Activated CD4-positive, alpha-beta T cell treated with anti-CD3 and anti-CD28 coated beads, Interleukin-2, amount 10 ng/mL, durations not matched to agents 24 days and 14 days (primary cell): Measurements from ENCODE around the gene NLN. TPM values are rescaled to one million over a fixed set of nuclear protein-coding genes. Genes with fewer than 3 reads are reported as not detected.
A peak's percentile ranks its signal among the peaks of the same experiment; 100 is the strongest.
"Not testable (repeated sequence)": the region's sequence is repeated elsewhere in the genome, so short reads cannot be mapped to it uniquely, and the experiment has no call there.

Experiments used
- DNase-seq: peaks from one replicate; pipeline ENCODE4 v3.0.0; 2022
- H3K27ac Mint-ChIP-seq: one replicate; pipeline ENCODE4 v1.8.0; 2022; ENCODE audit warnings: mild to moderate bottlenecking, mixed read lengths
- H3K27me3 Mint-ChIP-seq: one replicate; pipeline ENCODE4 v1.8.0; 2022; ENCODE audit warnings: mixed read lengths
- H3K36me3 Mint-ChIP-seq: one replicate; pipeline ENCODE4 v1.8.0; 2022; ENCODE audit warnings: low read depth, mild to moderate bottlenecking, mixed read lengths
- H3K4me1 Mint-ChIP-seq: one replicate; pipeline ENCODE4 v1.8.0; 2021; ENCODE audit warnings: mixed read lengths
- H3K4me3 Mint-ChIP-seq: one replicate; pipeline ENCODE4 v1.8.0; 2022; ENCODE audit warnings: mild to moderate bottlenecking, moderate library complexity, mixed read lengths
- H3K9me3 Mint-ChIP-seq: one replicate; pipeline ENCODE4 v1.8.0; 2021; ENCODE audit warnings: mixed read lengths
- intact Hi-C: fragments of 100-400 bp; cut with micrococcal nuclease; formaldehyde crosslinking; loops from one replicate; pipeline ENCODE4 v1.15.1; 2023
- total RNA-seq: library from RNA; stranded (reverse); gene quantifications from 2 replicates; pipeline ENCODE4 v1.2.3, GENCODE V29; 2022

Gene NLN
- total RNA-seq, 1 donor from 2014 or later = 28.0 TPM

GRCh38 chr5:65718576-65719310, 3.3 kb upstream of the NLN start:
- peak overlapping the region; percentile 58 for H3K27ac Mint-ChIP-seq
- no peaks in the 10 kb centered on the region for H3K27me3 Mint-ChIP-seq
- DNase-seq = no peak
- peak overlapping the region; percentile 52 for H3K4me3 Mint-ChIP-seq
- H3K36me3 Mint-ChIP-seq = peaks cover 13% of the 10 kb centered on the region
- H3K9me3 Mint-ChIP-seq = no peaks in the 10 kb centered on the region
- H3K4me1 Mint-ChIP-seq = peaks cover 25% of the 10 kb centered on the region
- intact Hi-C loops = no loop called here

- H3K4me3 Mint-ChIP-seq = peak overlapping the region; percentile 95
- peak overlapping the region; percentile 88 for H3K27ac Mint-ChIP-seq
- intact Hi-C loops = loop anchor here (1.0 to 5.0 kb wide), 3 partner anchors 86 to 424 kb away; partner anchors contain the start of genes SREK1 and TRIM23
- H3K4me1 Mint-ChIP-seq = peaks cover 31% of the 10 kb centered on the region
- no peaks in the 10 kb centered on the region for H3K27me3 Mint-ChIP-seq
- no peaks in the 10 kb centered on the region for H3K9me3 Mint-ChIP-seq
- peak; percentile 75 for DNase-seq
- peaks cover 13% of the 10 kb centered on the region for H3K36me3 Mint-ChIP-seq
Observed at GRCh38 chr5:65721050-65721719, 820 bp upstream of the NLN start.

GRCh38 chr5:65722575-65723403, 784 bp downstream of the NLN start:
- Mint-ChIP-seq H3K36me3 (peaks cover 13% of the 10 kb centered on the region), H3K27me3 (no peaks in the 10 kb centered on the region), H3K9me3 (no peaks in the 10 kb centered on the region), H3K4me1 (peaks cover 31% of the 10 kb centered on the region), H3K27ac (peak overlapping the region; percentile 96), H3K4me3 (peak overlapping the region; percentile 95)
- DNase-seq = peak; percentile 65
- intact Hi-C loops = loop anchor here (2.0 to 5.0 kb wide), 3 partner anchors 85 to 202 kb away; partner anchors contain the start of genes CENPK and PPWD1

- peaks cover 4% of the 10 kb centered on the region for H3K36me3 Mint-ChIP-seq
- no peaks in the 10 kb centered on the region for H3K9me3 Mint-ChIP-seq
- H3K27me3 Mint-ChIP-seq = no peaks in the 10 kb centered on the region
- intact Hi-C loops = no loop called here
- DNase-seq = no peak
- H3K4me1 Mint-ChIP-seq = peaks cover 17% of the 10 kb centered on the region
- H3K27ac Mint-ChIP-seq = no peak overlapping the region
- H3K4me3 Mint-ChIP-seq = no peak overlapping the region
Observed at GRCh38 chr5:65727491-65728156, 5.6 kb downstream of the NLN start.

GRCh38 chr5:65728218-65728617, 6.2 kb downstream of the NLN start:
- no peak overlapping the region for H3K4me3 Mint-ChIP-seq

GRCh38 chr5:65730910-65731309, 8.9 kb downstream of the NLN start:
- Mint-ChIP-seq H3K36me3 (no peaks in the 10 kb centered on the region), H3K4me1 (peaks cover 4% of the 10 kb centered on the region), H3K27ac (no peak overlapping the region), H3K9me3 (no peaks in the 10 kb centered on the region), H3K4me3 (no peak overlapping the region), H3K27me3 (no peaks in the 10 kb centered on the region)
- intact Hi-C loops = no loop called here
- DNase-seq = no peak

More at GRCh38 chr5:65728218-65728617, 6.2 kb downstream of the NLN start:
- Mint-ChIP-seq H3K27ac (no peak overlapping the region), H3K27me3 (no peaks in the 10 kb centered on the region), H3K9me3 (no peaks in the 10 kb centered on the region), H3K36me3 (peaks cover 2% of the 10 kb centered on the region), H3K4me1 (peaks cover 11% of the 10 kb centered on the region)
- no peak for DNase-seq
- intact Hi-C loops = no loop called here

GRCh38 chr5:65732046-65732445, 10.0 kb downstream of the NLN start:
- H3K36me3 Mint-ChIP-seq, H3K4me3 Mint-ChIP-seq, intact Hi-C loops, H3K27me3 Mint-ChIP-seq, H3K9me3 Mint-ChIP-seq, DNase-seq, H3K4me1 Mint-ChIP-seq, H3K27ac Mint-ChIP-seq: not testable (repeated sequence)

GRCh38 chr5:65734196-65734775, 12.3 kb downstream of the NLN start:
- H3K36me3 Mint-ChIP-seq, H3K9me3 Mint-ChIP-seq, intact Hi-C loops: not testable (repeated sequence)

GRCh38 chr5:65734921-65735320, 12.9 kb downstream of the NLN start:
- H3K4me3 Mint-ChIP-seq = no peak overlapping the region
- H3K27me3 Mint-ChIP-seq = no peaks in the 10 kb centered on the region
- no peak for DNase-seq
- H3K36me3 Mint-ChIP-seq = no peaks in the 10 kb centered on the region
- peaks cover 4% of the 10 kb centered on the region for H3K4me1 Mint-ChIP-seq
- intact Hi-C loops = no loop called here
- H3K27ac Mint-ChIP-seq = no peak overlapping the region
- no peaks in the 10 kb centered on the region for H3K9me3 Mint-ChIP-seq

More at GRCh38 chr5:65734196-65734775, 12.3 kb downstream of the NLN start:
- not testable (repeated sequence) for H3K4me3 Mint-ChIP-seq, H3K27me3 Mint-ChIP-seq, H3K27ac Mint-ChIP-seq, DNase-seq, H3K4me1 Mint-ChIP-seq

GRCh38 chr5:65736011-65736410, 14.0 kb downstream of the NLN start:
- H3K27me3 Mint-ChIP-seq = no peaks in the 10 kb centered on the region
- DNase-seq = no peak

GRCh38 chr5:65737842-65738241, 15.8 kb downstream of the NLN start:
- Mint-ChIP-seq H3K36me3 (peaks cover 1% of the 10 kb centered on the region), H3K4me1 (peaks cover 6% of the 10 kb centered on the region), H3K27ac (no peak overlapping the region), H3K27me3 (no peaks in the 10 kb centered on the region), H3K9me3 (no peaks in the 10 kb centered on the region), H3K4me3 (no peak overlapping the region)
- DNase-seq = no peak
- intact Hi-C loops = no loop called here

More at GRCh38 chr5:65736011-65736410, 14.0 kb downstream of the NLN start:
- Mint-ChIP-seq H3K9me3 (no peaks in the 10 kb centered on the region), H3K27ac (no peak overlapping the region), H3K36me3 (peaks cover 1% of the 10 kb centered on the region), H3K4me1 (peaks cover 7% of the 10 kb centered on the region), H3K4me3 (no peak overlapping the region)
- intact Hi-C loops = no loop called here

- peaks cover 1% of the 10 kb centered on the region for H3K36me3 Mint-ChIP-seq
- H3K4me1 Mint-ChIP-seq = peaks cover 8% of the 10 kb centered on the region
- H3K4me3 Mint-ChIP-seq = no peak overlapping the region
- H3K27me3 Mint-ChIP-seq = no peaks in the 10 kb centered on the region
- H3K9me3 Mint-ChIP-seq = no peaks in the 10 kb centered on the region
- no peak overlapping the region for H3K27ac Mint-ChIP-seq
- intact Hi-C loops = no loop called here
- no peak for DNase-seq
Observed at GRCh38 chr5:65738305-65738704, 16.3 kb downstream of the NLN start.

- Mint-ChIP-seq H3K36me3 (peaks cover 1% of the 10 kb centered on the region), H3K27ac (no peak overlapping the region), H3K9me3 (no peaks in the 10 kb centered on the region), H3K4me3 (no peak overlapping the region), H3K27me3 (no peaks in the 10 kb centered on the region), H3K4me1 (peaks cover 8% of the 10 kb centered on the region)
- no peak for DNase-seq
- intact Hi-C loops = no loop called here
Observed at GRCh38 chr5:65739162-65739561, 17.2 kb downstream of the NLN start.
